ENCODE data around the gene SLC35F3.
A peak's percentile ranks its signal among the peaks of the same experiment; 100 is the strongest.

Gene SLC35F3

GRCh38 chr1:234125283-234125682 is 220.8 kb downstream of the SLC35F3 start:
- no peaks in the 10 kb centered on the region; the same call in 1 of the 2 replicates for H3K27me3 ChIP-seq (ENCODE audit: control insufficient read depth, low read length)
- H3K27ac ChIP-seq (ENCODE audit: low read depth, low read length): no peak overlapping the region
- H3K4me3 ChIP-seq (ENCODE audit: low read length): no peak overlapping the region
- H3K4me1 ChIP-seq (ENCODE audit: control insufficient read depth, low read length): no peaks in the 10 kb centered on the region
- TF ChIP-seq EZH2phosphoT487 (IDR thresholded peaks at IDR 0.05; ENCODE audit: borderline replicate concordance, low read length) (no peak), CTCF (IDR thresholded peaks at IDR 0.05; ENCODE audit: low read depth, low read length, poor library complexity, severe bottlenecking) (peak; percentile 53)
- H3K79me2 ChIP-seq (ENCODE audit: control insufficient read depth, low read length): no peaks in the 10 kb centered on the region
- H4K20me1 ChIP-seq (ENCODE audit: control insufficient read depth, insufficient read depth, low read depth, low read length): no peaks in the 10 kb centered on the region
- H3F3A ChIP-seq (ENCODE audit: control insufficient read depth, insufficient read depth): no peaks in the 10 kb centered on the region
- H3K9me3 ChIP-seq (ENCODE audit: control insufficient read depth, insufficient read depth, low read length): no peaks in the 10 kb centered on the region
- no peaks in the 10 kb centered on the region for H3K36me3 ChIP-seq (ENCODE audit: control insufficient read depth, low read length)
- no peaks in the 10 kb centered on the region for H3K9me2 ChIP-seq (replicated peaks; ENCODE audit: control insufficient read depth, low read length)
- no peak overlapping the region for H3K4me2 ChIP-seq (ENCODE audit: low read length)

- no peaks in the 10 kb centered on the region for H3K79me2 ChIP-seq (ENCODE audit: control insufficient read depth, low read length)
- no peak overlapping the region for H3K27ac ChIP-seq (ENCODE audit: low read depth, low read length)
- H3F3A ChIP-seq (ENCODE audit: control insufficient read depth, insufficient read depth): no peaks in the 10 kb centered on the region
- H3K4me1 ChIP-seq (ENCODE audit: control insufficient read depth, low read length): no peaks in the 10 kb centered on the region
- no peaks in the 10 kb centered on the region for H4K20me1 ChIP-seq (ENCODE audit: control insufficient read depth, insufficient read depth, low read depth, low read length)
- no peak overlapping the region for H3K4me3 ChIP-seq (ENCODE audit: low read length)
- TF ChIP-seq CTCF (IDR thresholded peaks at IDR 0.05; ENCODE audit: low read depth, low read length, poor library complexity, severe bottlenecking) (no peak), EZH2phosphoT487 (IDR thresholded peaks at IDR 0.05; ENCODE audit: borderline replicate concordance, low read length) (no peak)
- H3K4me2 ChIP-seq (ENCODE audit: low read length): no peak overlapping the region
- no peaks in the 10 kb centered on the region for H3K9me2 ChIP-seq (replicated peaks; ENCODE audit: control insufficient read depth, low read length)
- H3K36me3 ChIP-seq (ENCODE audit: control insufficient read depth, low read length): no peaks in the 10 kb centered on the region
- H3K9me3 ChIP-seq (ENCODE audit: control insufficient read depth, insufficient read depth, low read length): no peaks in the 10 kb centered on the region
- H3K27me3 ChIP-seq (ENCODE audit: control insufficient read depth, low read length): no peaks in the 10 kb centered on the region; the same call in 1 of the 2 replicates
These were observed 221.2 kb downstream of the SLC35F3 start for GRCh38 chr1:234125714-234126113.

- H3K79me2 ChIP-seq (ENCODE audit: control insufficient read depth, low read length): no peaks in the 10 kb centered on the region
- H3F3A ChIP-seq (ENCODE audit: control insufficient read depth, insufficient read depth): no peaks in the 10 kb centered on the region
- TF ChIP-seq EZH2phosphoT487 (IDR thresholded peaks at IDR 0.05; ENCODE audit: borderline replicate concordance, low read length): no peak
- no peak for TF ChIP-seq CTCF (IDR thresholded peaks at IDR 0.05; ENCODE audit: low read depth, low read length, poor library complexity, severe bottlenecking)
These were observed 222.7 kb downstream of the SLC35F3 start for GRCh38 chr1:234127026-234127671.

More at GRCh38 chr1:234127026-234127671, 222.7 kb downstream of the SLC35F3 start:
- H3K9me2 ChIP-seq (replicated peaks; ENCODE audit: control insufficient read depth, low read length): no peaks in the 10 kb centered on the region
- no peak overlapping the region for H3K4me3 ChIP-seq (ENCODE audit: low read length)
- no peaks in the 10 kb centered on the region for H3K36me3 ChIP-seq (ENCODE audit: control insufficient read depth, low read length)
- no peaks in the 10 kb centered on the region for H4K20me1 ChIP-seq (ENCODE audit: control insufficient read depth, insufficient read depth, low read depth, low read length)
- H3K4me2 ChIP-seq (ENCODE audit: low read length): no peak overlapping the region
- H3K27me3 ChIP-seq (ENCODE audit: control insufficient read depth, low read length): no peaks in the 10 kb centered on the region; the same call in 1 of the 2 replicates
- H3K9me3 ChIP-seq (ENCODE audit: control insufficient read depth, insufficient read depth, low read length): no peaks in the 10 kb centered on the region
- H3K27ac ChIP-seq (ENCODE audit: low read depth, low read length): no peak overlapping the region
- H3K4me1 ChIP-seq (ENCODE audit: control insufficient read depth, low read length): no peaks in the 10 kb centered on the region
